Caki2 (cell line): Measurements from ENCODE around the gene ZBTB46. TPM values are rescaled to one million over a fixed set of nuclear protein-coding genes. Genes with fewer than 3 reads are reported as not detected.

Experiments used
- DNase-seq: peaks from one replicate; pipeline ENCODE4 v3.0.0-alpha.2; 2015; ENCODE audit warnings: low read depth
- in situ Hi-C: cut with HindIII; loops from 2 replicates; pipeline ENCODE4 v1.10.0; 2016; ENCODE audit warnings: low sequenced_read_pairs, low pct_unique_long_range_greater_than_20kb, mixed read lengths
- total RNA-seq: library from RNA; depleted of rRNA; stranded (reverse); fragments of >200 nt; shearing (Covaris generic); gene quantifications from 2 replicates; pipeline ENCODE4 v1.2.3, GENCODE V29; 2014; ENCODE audit warnings: low replicate concordance; rRNA removed

ZBTB46 gene
- total RNA-seq, 1 experiment from 2014 or later = 9.6 TPM

DNA sequence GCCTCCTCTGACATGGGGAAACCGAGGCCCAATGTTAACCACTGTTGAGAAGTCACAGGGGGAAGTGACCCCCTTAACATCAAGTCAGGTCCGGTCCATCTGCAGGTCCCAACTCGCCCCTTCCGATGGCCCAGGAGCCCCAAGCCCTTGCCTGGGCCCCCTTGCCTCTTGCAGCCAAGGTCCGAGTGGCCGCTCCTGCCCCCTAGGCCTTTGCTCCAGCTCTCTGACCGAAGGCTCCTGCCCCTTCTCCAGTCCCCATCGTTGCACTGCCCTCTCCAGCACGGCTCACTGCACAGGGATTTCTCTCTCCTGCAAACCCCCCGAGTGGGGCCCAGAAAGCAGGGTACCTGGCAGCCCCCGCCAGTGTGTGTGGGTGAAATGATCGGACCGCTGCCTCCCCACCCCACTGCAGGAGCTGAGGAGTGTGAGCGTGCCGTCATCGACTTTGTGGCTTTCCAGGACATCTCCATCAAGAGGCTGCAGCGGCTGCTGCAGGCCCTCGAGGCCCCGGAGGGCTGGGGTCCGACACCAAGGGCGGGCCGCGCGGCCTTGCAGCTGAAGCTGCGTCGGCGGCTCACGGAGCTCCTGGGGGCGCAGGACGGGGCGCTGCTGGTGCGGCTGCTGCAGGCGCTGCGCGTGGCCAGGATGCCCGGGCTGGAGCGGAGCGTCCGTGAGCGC, 133.1 kb downstream of the ZBTB46 start:
- in situ Hi-C loops = no loop called here
- no peak for DNase-seq

DNA sequence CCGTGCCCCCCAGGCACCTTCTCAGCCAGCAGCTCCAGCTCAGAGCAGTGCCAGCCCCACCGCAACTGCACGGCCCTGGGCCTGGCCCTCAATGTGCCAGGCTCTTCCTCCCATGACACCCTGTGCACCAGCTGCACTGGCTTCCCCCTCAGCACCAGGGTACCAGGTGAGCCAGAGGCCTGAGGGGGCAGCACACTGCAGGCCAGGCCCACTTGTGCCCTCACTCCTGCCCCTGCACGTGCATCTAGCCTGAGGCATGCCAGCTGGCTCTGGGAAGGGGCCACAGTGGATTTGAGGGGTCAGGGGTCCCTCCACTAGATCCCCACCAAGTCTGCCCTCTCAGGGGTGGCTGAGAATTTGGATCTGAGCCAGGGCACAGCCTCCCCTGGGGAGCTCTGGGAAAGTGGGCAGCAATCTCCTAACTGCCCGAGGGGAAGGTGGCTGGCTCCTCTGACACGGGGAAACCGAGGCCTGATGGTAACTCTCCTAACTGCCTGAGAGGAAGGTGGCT, 133.7 kb downstream of the ZBTB46 start:
- no peak for DNase-seq
- in situ Hi-C loops = no loop called here

DNA sequence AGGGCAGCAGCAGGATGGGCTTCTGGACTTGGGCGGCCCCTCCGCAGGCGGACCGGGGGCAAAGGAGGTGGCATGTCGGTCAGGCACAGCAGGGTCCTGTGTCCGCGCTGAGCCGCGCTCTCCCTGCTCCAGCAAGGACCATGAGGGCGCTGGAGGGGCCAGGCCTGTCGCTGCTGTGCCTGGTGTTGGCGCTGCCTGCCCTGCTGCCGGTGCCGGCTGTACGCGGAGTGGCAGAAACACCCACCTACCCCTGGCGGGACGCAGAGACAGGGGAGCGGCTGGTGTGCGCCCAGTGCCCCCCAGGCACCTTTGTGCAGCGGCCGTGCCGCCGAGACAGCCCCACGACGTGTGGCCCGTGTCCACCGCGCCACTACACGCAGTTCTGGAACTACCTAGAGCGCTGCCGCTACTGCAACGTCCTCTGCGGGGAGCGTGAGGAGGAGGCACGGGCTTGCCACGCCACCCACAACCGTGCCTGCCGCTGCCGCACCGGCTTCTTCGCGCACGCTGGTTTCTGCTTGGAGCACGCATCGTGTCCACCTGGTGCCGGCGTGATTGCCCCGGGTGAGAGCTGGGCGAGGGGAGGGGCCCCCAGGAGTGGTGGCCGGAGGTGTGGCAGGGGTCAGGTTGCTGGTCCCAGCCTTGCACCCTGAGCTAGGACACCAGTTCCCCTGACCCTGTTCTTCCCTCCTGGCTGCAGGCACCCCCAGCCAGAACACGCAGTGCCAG, 134.3 kb downstream of the ZBTB46 start, which contains the start of gene TNFRSF6B:
Gene TNFRSF6B, plus strand, starts transcription at position 25 of the 729 bp plus-strand sequence. Its CDS starts 116 bp downstream, at position 141.
- in situ Hi-C loops = no loop called here
- no peak for DNase-seq

DNA sequence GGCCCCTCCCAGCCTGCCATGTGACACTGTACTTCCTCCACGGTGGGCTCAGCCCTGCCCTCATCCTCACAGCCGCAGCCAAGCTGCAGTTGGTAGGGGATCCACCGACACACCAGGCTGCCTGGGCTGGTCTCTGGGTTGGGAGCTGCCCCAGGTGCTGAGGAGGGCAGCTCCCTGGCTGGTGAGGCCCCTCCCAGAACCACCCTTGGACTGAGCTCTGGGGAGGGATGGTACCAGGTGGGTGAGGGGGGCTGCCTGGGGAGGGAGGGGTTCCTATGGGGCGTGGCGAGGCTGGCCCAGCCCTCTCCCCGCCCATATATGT, 134.8 kb downstream of the ZBTB46 start:
- DNase-seq = no peak
- in situ Hi-C loops = no loop called here

DNA sequence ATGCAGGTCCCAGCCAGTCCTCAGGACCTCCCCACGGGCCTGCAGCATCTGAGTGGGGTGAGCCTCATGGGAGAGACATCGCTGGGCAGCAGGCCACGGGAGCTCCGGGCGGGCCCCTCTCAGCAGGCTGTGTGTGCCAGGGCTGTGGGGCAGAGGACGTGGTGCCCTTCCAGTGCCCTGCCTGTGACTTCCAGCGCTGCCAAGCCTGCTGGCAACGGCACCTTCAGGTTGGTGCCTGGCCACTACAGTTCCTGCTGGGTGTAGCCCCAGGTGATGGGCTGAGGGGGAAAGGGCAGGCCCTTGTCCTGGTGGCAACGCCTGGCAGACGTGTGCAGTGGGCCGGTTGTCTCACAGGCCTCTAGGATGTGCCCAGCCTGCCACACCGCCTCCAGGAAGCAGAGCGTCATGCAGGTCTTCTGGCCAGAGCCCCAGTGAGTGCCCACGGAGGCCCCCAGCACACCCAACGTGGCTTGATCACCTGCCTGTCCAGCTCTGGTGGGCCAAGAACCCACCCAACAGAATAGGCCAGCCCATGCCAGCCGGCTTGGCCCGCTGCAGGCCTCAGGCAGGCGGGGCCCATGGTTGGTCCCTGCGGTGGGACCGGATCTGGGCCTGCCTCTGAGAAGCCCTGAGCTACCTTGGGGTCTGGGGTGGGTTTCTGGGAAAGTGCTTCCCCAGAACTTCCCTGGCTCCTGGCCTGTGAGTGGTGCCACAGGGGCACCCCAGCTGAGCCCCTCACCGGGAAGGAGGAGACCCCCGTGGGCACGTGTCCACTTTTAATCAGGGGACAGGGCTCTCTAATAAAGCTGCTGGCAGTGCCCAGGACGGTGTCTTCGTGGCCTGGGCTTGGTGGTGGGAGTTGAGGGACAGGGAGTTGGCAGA, 135.4 kb downstream of the ZBTB46 start:
- in situ Hi-C loops = no loop called here
- no peak for DNase-seq

DNA sequence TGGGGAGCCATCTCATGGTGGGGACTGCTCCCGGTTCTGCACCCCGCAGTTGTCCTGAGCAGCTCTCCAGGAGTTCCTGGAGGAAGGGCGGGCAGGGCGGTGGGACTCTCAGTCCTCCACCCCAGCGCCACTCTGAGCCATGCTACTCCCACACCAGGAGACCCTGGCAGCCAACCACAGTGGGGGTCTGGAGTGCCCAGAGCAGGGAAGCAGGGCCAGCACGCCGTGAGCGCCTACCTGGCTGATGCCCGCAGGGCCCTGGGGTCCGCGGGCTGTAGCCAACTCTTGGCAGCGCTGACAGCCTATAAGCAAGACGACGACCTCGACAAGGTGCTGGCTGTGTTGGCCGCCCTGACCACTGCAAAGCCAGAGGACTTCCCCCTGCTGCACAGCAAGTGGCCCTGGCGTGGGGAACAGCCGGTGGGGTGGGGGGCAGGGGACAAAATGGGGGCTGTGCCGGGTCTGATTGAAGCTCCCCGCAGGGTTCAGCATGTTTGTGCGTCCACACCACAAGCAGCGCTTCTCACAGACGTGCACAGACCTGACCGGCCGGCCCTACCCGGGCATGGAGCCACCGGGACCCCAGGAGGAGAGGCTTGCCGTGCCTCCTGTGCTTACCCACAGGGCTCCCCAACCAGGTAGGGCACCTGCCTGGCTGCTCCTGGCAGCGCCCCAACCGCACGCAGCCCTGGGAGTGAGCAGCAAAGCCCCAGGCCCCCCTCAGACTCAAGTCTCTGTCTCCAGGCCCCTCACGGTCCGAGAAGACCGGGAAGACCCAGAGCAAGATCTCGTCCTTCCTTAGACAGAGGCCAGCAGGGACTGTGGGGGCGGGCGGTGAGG, 136.3 kb downstream of the ZBTB46 start:
- DNase-seq = no peak
- in situ Hi-C loops = no loop called here

DNA sequence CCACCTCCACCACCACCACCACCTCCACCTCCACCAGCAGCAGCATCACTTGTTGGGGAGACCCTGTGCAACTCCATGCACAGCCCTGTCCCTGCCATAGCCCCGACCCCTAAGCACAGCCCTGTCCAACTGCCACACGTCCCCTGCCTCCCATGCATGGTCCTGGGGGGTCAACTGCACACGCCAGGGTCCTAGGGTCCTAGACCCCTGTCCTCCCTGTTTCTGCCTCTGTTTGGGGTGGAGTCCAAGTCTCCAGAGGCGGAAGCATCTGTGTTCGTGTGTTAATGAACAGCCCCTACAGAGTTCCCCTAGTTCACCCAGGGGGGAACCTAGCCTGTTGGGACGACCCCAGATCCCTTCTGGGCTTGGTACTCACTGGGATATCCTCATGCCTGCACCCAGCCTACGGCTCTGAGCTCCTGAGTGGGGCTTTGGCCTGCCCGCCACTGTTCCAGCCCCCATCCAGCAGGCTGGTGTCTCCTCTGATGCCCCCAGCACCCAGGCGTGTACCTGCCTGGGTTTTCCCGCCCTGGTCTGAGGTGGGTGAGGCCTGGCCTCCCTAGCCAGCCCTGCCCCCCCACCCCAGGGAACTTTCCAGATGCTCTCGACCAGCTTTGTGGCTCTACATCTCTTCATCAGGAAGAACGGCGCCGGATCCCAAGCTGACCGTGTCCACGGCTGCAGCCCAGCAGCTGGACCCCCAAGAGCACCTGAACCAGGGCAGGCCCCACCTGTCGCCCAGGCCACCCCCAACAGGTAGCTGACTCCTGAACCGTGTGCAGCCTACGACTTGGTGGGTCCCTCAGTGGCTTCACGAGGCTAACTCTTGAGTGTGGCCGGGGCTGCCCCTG, 137.1 kb downstream of the ZBTB46 start:
- in situ Hi-C loops = no loop called here
- DNase-seq = no peak

Other genes starting within 250 kb of the ZBTB46 start
- 9.6 and 18.1 TPM in 2 replicates for gene GMEB2, start 204.2 kb downstream of the ZBTB46 start, total RNA-seq
- 70.6 and 73.0 TPM in 2 replicates for gene STMN3, start 177.8 kb downstream of the ZBTB46 start, total RNA-seq
- gene RTEL1, start 173.0 kb downstream of the ZBTB46 start, total RNA-seq = 12.5 and 13.6 TPM in 2 replicates
- gene TNFRSF6B, start 134.6 kb downstream of the ZBTB46 start, total RNA-seq = 1.5 TPM in 1 of 2 replicates, not detected in the other
- 57.0 and 69.7 TPM in 2 replicates for gene ARFRP1, start 123.3 kb downstream of the ZBTB46 start, total RNA-seq
- 44.3 and 49.9 TPM in 2 replicates for gene ZGPAT, start 123.2 kb downstream of the ZBTB46 start, total RNA-seq
- 6.0 and 17.5 TPM in 2 replicates for gene LIME1, start 94.6 kb downstream of the ZBTB46 start, total RNA-seq
- gene SLC2A4RG, start 91.5 kb downstream of the ZBTB46 start, total RNA-seq = 166 and 300 TPM in 2 replicates
- not detected in 2 replicates for gene ABHD16B, start 30.2 kb upstream of the ZBTB46 start, total RNA-seq
- 189 TPM in 2 replicates for gene TPD52L2, start 34.0 kb upstream of the ZBTB46 start, total RNA-seq
- 60.9 and 69.2 TPM in 2 replicates for gene DNAJC5, start 63.9 kb upstream of the ZBTB46 start, total RNA-seq
- gene UCKL1, start 125.2 kb upstream of the ZBTB46 start, total RNA-seq = 31.0 and 46.9 TPM in 2 replicates
- 5.8 and 6.6 TPM in 2 replicates for gene ZNF512B, start 138.7 kb upstream of the ZBTB46 start, total RNA-seq
- gene SAMD10, start 148.4 kb upstream of the ZBTB46 start, total RNA-seq = 0.95 and 1.2 TPM in 2 replicates
- gene PRPF6, start 149.9 kb upstream of the ZBTB46 start, total RNA-seq = 126 and 130 TPM in 2 replicates
- 1.6 TPM in 1 of 2 replicates, not detected in the other for gene C20orf204, start 204.9 kb upstream of the ZBTB46 start, total RNA-seq
- gene SOX18, start 218.4 kb upstream of the ZBTB46 start, total RNA-seq = 0.37 TPM in 1 of 2 replicates, not detected in the other
- 62.0 and 90.0 TPM in 2 replicates for gene TCEA2, start 231.9 kb upstream of the ZBTB46 start, total RNA-seq
- 35.7 and 47.6 TPM in 2 replicates for gene RGS19, start 248.3 kb upstream of the ZBTB46 start, total RNA-seq
- 0.38 and 0.84 TPM in 2 replicates for gene OPRL1, start 248.8 kb upstream of the ZBTB46 start, total RNA-seq